HepG2 (cell line): ENCODE results near the gene ABCG4. TPM values are rescaled to one million over a fixed set of nuclear protein-coding genes. Genes with fewer than 3 reads are reported as not detected.

Experiments used
- CSRNP1 ChIP-seq: sonication (generic); formaldehyde crosslinking; IDR thresholded peaks from 2 replicates; pipeline ENCODE4 v1.8.1; 2023; ENCODE audit warnings: mild to moderate bottlenecking, missing genetic modification reagents
- DNMT3B ChIP-seq: conservative IDR thresholded peaks from 2 replicates; pipeline ENCODE4 v1.6.1; 2016; ENCODE audit warnings: missing biosample characterization, control low read depth
- MED1 ChIP-seq: sonication (generic); formaldehyde crosslinking; IDR thresholded peaks from 2 replicates; pipeline ENCODE4 v1.4.0; 2020; ENCODE audit warnings: missing genetic modification reagents
- MXD4 ChIP-seq: IDR thresholded peaks from 2 replicates; pipeline ENCODE4 v1.6.1; 2016; ENCODE audit warnings: mild to moderate bottlenecking, missing biosample characterization, missing genetic modification reagents
- ZFP90 ChIP-seq: sonication (generic); formaldehyde crosslinking; IDR thresholded peaks from 2 replicates; pipeline ENCODE4 v1.8.0; 2022; ENCODE audit warnings: missing genetic modification reagents, mild to moderate bottlenecking, inconsistent platforms, borderline replicate concordance
- ZNF17 ChIP-seq: sonication (generic); formaldehyde crosslinking; IDR thresholded peaks from 2 replicates; pipeline ENCODE4 v1.5.0; 2020; ENCODE audit warnings: mild to moderate bottlenecking, missing genetic modification reagents
- ZNF30 ChIP-seq: sonication (generic); formaldehyde crosslinking; IDR thresholded peaks from 2 replicates; pipeline ENCODE4 v1.5.0; 2020; ENCODE audit warnings: mild to moderate bottlenecking, missing genetic modification reagents
- ZNF557 ChIP-seq: sonication (generic); formaldehyde crosslinking; IDR thresholded peaks from 2 replicates; pipeline ENCODE4 v1.4.0; 2020; ENCODE audit warnings: missing genetic modification reagents
- ZNF747 ChIP-seq: sonication (generic); formaldehyde crosslinking; IDR thresholded peaks from 2 replicates; pipeline ENCODE4 v1.8.1; 2023; ENCODE audit warnings: missing genetic modification reagents, mild to moderate bottlenecking, borderline replicate concordance
- ZSCAN9 ChIP-seq: IDR thresholded peaks from 2 replicates; pipeline ENCODE4 v1.6.1; 2016; ENCODE audit warnings: borderline replicate concordance
- polyA plus RNA-seq, 8 experiments: library from polyadenylated mRNA; depleted of rRNA in 3 of 8; stranded (reverse) in 7 of 8; unstranded in 1 of 8; fragments of >200 nt; fragmentation: Illumina TruSeq in 4 of 8; extraction: Trizol in 4 of 8; gene quantifications; 2 replicates each; pipeline versions ENCODE4 v1.2.1 to v1.2.3, GENCODE V29; 2011 to 2016; ENCODE audit warnings: low read depth in 4 of 8, missing spikeins in 1 of 8, mixed read lengths in 1 of 8; ENCODE audit not compliant: insufficient read depth in 1 of 8
- total RNA-seq, 5 experiments: library from RNA; depleted of rRNA; stranded (reverse); fragments of >200 nt; fragmentation: Illumina TruSeq; extraction: Trizol; gene quantifications; 2 replicates each; pipeline ENCODE4 v1.2.3, GENCODE V29; 2016; ENCODE audit warnings: low read depth in 1 of 5
- TF ChIP-seq, protein P1 (sequence below): sonication (generic); formaldehyde crosslinking; IDR thresholded peaks from 2 replicates; pipeline ENCODE4 v1.8.0; 2023; ENCODE audit warnings: mild to moderate bottlenecking, missing genetic modification reagents
- TF ChIP-seq, protein P2 (sequence below): IDR thresholded peaks from 2 replicates; pipeline ENCODE4 v1.6.1; 2016; ENCODE audit warnings: low read depth
- TF ChIP-seq, protein P3 (sequence below): sonication (generic); formaldehyde crosslinking; IDR thresholded peaks from 2 replicates; pipeline ENCODE4 v1.4.0; 2020; ENCODE audit warnings: missing genetic modification reagents
- TF ChIP-seq, protein P4 (sequence below): sonication (generic); formaldehyde crosslinking; IDR thresholded peaks from 2 replicates; pipeline ENCODE4 v1.8.1; 2023; ENCODE audit warnings: mild to moderate bottlenecking, inconsistent platforms, moderate library complexity, missing genetic modification reagents, borderline replicate concordance

Gene ABCG4
- total and polyA plus RNA-seq, 2 of the 13 experiments (the other 11 are each of a cell fraction or from before 2014, with no cell fraction given) = not detected

- TF ChIP-seq ZSCAN9 (CRISPR knock-in tag) (no peak), DNMT3B (no peak), ZNF17 (CRISPR knock-in tag) (no peak), MED1 (CRISPR knock-in tag) (no peak), CSRNP1 (0 out of 2 replicates have a peak, but pooled peaks have one; percentile 2), MXD4 (CRISPR knock-in tag) (no peak), ZFP90 (CRISPR knock-in tag) (0 out of 2 replicates have a peak, but pooled peaks have one; percentile 14), ZNF30 (CRISPR knock-in tag) (no peak), ZNF557 (CRISPR knock-in tag) (no peak), ZNF747 (CRISPR knock-in tag) (0 out of 2 replicates have a peak, but pooled peaks have one; percentile 34)
- TF ChIP-seq, protein P1, sequence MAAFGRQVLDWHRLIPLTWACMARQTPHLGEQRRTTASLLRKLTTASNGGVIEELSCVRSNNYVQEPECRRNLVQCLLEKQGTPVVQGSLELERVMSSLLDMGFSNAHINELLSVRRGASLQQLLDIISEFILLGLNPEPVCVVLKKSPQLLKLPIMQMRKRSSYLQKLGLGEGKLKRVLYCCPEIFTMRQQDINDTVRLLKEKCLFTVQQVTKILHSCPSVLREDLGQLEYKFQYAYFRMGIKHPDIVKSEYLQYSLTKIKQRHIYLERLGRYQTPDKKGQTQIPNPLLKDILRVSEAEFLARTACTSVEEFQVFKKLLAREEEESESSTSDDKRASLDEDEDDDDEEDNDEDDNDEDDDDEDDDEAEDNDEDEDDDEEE = no peak
- TF ChIP-seq, protein P2, sequence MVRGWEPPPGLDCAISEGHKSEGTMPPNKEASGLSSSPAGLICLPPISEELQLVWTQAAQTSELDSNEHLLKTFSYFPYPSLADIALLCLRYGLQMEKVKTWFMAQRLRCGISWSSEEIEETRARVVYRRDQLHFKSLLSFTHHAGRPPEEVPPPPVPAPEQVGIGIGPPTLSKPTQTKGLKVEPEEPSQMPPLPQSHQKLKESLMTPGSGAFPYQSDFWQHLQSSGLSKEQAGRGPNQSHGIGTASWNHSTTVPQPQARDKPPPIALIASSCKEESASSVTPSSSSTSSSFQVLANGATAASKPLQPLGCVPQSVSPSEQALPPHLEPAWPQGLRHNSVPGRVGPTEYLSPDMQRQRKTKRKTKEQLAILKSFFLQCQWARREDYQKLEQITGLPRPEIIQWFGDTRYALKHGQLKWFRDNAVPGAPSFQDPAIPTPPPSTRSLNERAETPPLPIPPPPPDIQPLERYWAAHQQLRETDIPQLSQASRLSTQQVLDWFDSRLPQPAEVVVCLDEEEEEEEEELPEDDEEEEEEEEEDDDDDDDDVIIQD = no peak
- TF ChIP-seq, protein P3, sequence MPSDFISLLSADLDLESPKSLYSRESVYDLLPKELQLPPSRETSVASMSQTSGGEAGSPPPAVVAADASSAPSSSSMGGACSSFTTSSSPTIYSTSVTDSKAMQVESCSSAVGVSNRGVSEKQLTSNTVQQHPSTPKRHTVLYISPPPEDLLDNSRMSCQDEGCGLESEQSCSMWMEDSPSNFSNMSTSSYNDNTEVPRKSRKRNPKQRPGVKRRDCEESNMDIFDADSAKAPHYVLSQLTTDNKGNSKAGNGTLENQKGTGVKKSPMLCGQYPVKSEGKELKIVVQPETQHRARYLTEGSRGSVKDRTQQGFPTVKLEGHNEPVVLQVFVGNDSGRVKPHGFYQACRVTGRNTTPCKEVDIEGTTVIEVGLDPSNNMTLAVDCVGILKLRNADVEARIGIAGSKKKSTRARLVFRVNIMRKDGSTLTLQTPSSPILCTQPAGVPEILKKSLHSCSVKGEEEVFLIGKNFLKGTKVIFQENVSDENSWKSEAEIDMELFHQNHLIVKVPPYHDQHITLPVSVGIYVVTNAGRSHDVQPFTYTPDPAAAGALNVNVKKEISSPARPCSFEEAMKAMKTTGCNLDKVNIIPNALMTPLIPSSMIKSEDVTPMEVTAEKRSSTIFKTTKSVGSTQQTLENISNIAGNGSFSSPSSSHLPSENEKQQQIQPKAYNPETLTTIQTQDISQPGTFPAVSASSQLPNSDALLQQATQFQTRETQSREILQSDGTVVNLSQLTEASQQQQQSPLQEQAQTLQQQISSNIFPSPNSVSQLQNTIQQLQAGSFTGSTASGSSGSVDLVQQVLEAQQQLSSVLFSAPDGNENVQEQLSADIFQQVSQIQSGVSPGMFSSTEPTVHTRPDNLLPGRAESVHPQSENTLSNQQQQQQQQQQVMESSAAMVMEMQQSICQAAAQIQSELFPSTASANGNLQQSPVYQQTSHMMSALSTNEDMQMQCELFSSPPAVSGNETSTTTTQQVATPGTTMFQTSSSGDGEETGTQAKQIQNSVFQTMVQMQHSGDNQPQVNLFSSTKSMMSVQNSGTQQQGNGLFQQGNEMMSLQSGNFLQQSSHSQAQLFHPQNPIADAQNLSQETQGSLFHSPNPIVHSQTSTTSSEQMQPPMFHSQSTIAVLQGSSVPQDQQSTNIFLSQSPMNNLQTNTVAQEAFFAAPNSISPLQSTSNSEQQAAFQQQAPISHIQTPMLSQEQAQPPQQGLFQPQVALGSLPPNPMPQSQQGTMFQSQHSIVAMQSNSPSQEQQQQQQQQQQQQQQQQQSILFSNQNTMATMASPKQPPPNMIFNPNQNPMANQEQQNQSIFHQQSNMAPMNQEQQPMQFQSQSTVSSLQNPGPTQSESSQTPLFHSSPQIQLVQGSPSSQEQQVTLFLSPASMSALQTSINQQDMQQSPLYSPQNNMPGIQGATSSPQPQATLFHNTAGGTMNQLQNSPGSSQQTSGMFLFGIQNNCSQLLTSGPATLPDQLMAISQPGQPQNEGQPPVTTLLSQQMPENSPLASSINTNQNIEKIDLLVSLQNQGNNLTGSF (CRISPR knock-in tag) = 0 out of 2 replicates have a peak, but pooled peaks have one; percentile 20
- TF ChIP-seq, protein P4, sequence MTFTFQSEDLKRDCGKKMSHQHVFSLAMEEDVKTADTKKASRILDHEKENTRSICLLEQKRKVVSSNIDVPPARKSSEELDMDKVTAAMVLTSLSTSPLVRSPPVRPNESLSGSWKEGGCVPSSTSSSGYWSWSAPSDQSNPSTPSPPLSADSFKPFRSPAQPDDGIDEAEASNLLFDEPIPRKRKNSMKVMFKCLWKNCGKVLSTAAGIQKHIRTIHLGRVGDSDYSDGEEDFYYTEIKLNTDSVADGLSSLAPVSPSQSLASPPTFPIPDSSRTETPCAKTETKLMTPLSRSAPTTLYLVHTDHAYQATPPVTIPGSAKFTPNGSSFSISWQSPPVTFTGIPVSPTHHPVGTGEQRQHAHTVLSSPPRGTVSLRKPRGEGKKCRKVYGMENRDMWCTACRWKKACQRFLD (CRISPR knock-in tag) = no peak
These were observed 47.7 kb upstream of the ABCG4 start (continued) for GRCh38 chr11:119100994-119101758.
